HEK293 (cell line): ENCODE data around the gene SYPL2.

Source experiments
- CTCF ChIA-PET: fragments of 350-600 bp; formaldehyde crosslinking; extraction: SDS; loops from one replicate; lab custom pipeline; 2021; ENCODE audit warnings: antibody characterized with exemption; lab: Yijun Ruan, JAX
- POLR2A ChIA-PET: fragments of 300-600 bp; formaldehyde crosslinking; extraction: SDS; loops from one replicate; lab custom pipeline; 2020; ENCODE audit warnings: antibody characterized with exemption, inconsistent platforms; lab: Yijun Ruan, JAX
- H3K27ac ChIP-seq: fragments of 200-500 bp; sonication (Bioruptor generic); 2 replicates; pipeline ENCODE4 v1.5.1; 2014; ENCODE audit warnings: low read depth, low read length, control low read depth, inconsistent platforms; ENCODE audit errors: extremely low read depth
- H3K36me3 ChIP-seq, 2 experiments: fragments of 200-500 bp in 1 of 2; sonication (Bioruptor generic) in 1 of 2; 1 replicate in 1 of 2; 2 replicates in 1 of 2; pipeline ENCODE4 v1.5.1; 2014 to 2017; ENCODE audit warnings: inconsistent platforms in 2 of 2, low read length in 2 of 2; ENCODE audit not compliant: control insufficient read depth in 2 of 2, insufficient read depth in 1 of 2
- H3K4me1 ChIP-seq: fragments of 200-500 bp; sonication (Bioruptor generic); 2 replicates; pipeline ENCODE4 v1.5.1; 2014; ENCODE audit warnings: mild to moderate bottlenecking, low read length, inconsistent platforms; ENCODE audit not compliant: control insufficient read depth, insufficient read depth
- H3K4me3 ChIP-seq: 2 replicates; pipeline ENCODE4 v1.5.1; 2011; ENCODE audit warnings: low read depth, mild to moderate bottlenecking, control low read depth, low read length, moderate library complexity
- H3K9me3 ChIP-seq: fragments of 200-500 bp; sonication (Bioruptor generic); 2 replicates; pipeline ENCODE4 v1.5.1; 2014; ENCODE audit warnings: low read depth, low read length, inconsistent platforms; ENCODE audit not compliant: control insufficient read depth, insufficient read depth
- BCL11A ChIP-seq: fragments of 450-650 bp; formaldehyde crosslinking; IDR thresholded peaks from 2 replicates; pipeline ENCODE4 v1.5.1; 2016; ENCODE audit warnings: low read depth, missing biosample characterization, missing genetic modification characterization
- PBX3 ChIP-seq: sonication (generic); formaldehyde crosslinking; IDR thresholded peaks from 2 replicates; pipeline ENCODE4 v1.8.1; 2022; ENCODE audit warnings: mild to moderate bottlenecking, moderate library complexity, missing genetic modification reagents
- YY1 ChIP-seq: fragments of 450-650 bp; formaldehyde crosslinking; IDR thresholded peaks from 2 replicates; pipeline ENCODE4 v1.5.1; 2018; ENCODE audit warnings: missing biosample characterization, missing genetic modification characterization
- ZBTB48 ChIP-seq: fragments of 450-650 bp; formaldehyde crosslinking; IDR thresholded peaks from 2 replicates; pipeline ENCODE4 v1.5.1; 2016; ENCODE audit warnings: missing biosample characterization, missing genetic modification characterization
- ZFHX2 ChIP-seq: fragments of 450-650 bp; formaldehyde crosslinking; conservative IDR thresholded peaks from 2 replicates; pipeline ENCODE4 v1.5.1; 2016; ENCODE audit warnings: missing biosample characterization, missing genetic modification characterization
- ZNF133 ChIP-seq: fragments of 450-650 bp; formaldehyde crosslinking; IDR thresholded peaks from 2 replicates; pipeline ENCODE4 v1.5.1; 2016; ENCODE audit warnings: missing biosample characterization, missing genetic modification characterization
- ZNF157 ChIP-seq: fragments of 450-650 bp; formaldehyde crosslinking; IDR thresholded peaks from 2 replicates; pipeline ENCODE4 v1.5.1; 2016; ENCODE audit warnings: missing biosample characterization, missing genetic modification characterization
- ZNF175 ChIP-seq: fragments of 450-650 bp; formaldehyde crosslinking; IDR thresholded peaks from 2 replicates; pipeline ENCODE4 v1.5.1; 2016; ENCODE audit warnings: missing biosample characterization, missing genetic modification characterization
- ZNF24 ChIP-seq: fragments of 450-650 bp; formaldehyde crosslinking; IDR thresholded peaks from 2 replicates; pipeline ENCODE4 v1.5.1; 2016; ENCODE audit warnings: missing biosample characterization, missing genetic modification characterization
- ZNF266 ChIP-seq: fragments of 450-650 bp; formaldehyde crosslinking; IDR thresholded peaks from 2 replicates; pipeline ENCODE4 v1.5.1; 2016; ENCODE audit warnings: missing biosample characterization, missing genetic modification characterization, low read depth
- ZNF324 ChIP-seq: fragments of 450-650 bp; formaldehyde crosslinking; IDR thresholded peaks from 2 replicates; pipeline ENCODE4 v1.5.1; 2016; ENCODE audit warnings: missing biosample characterization, missing genetic modification characterization
- ZNF350 ChIP-seq: fragments of 450-650 bp; formaldehyde crosslinking; IDR thresholded peaks from 2 replicates; pipeline ENCODE4 v1.5.0; 2017; ENCODE audit warnings: missing biosample characterization, mild to moderate bottlenecking, missing genetic modification characterization
- ZNF366 ChIP-seq: fragments of 450-650 bp; formaldehyde crosslinking; conservative IDR thresholded peaks from 2 replicates; pipeline ENCODE4 v1.5.1; 2016; ENCODE audit warnings: missing biosample characterization, missing genetic modification characterization
- ZNF37A ChIP-seq: fragments of 450-650 bp; IDR thresholded peaks from 2 replicates; pipeline ENCODE4 v1.5.1; 2018; ENCODE audit warnings: missing biosample characterization, missing genetic modification characterization
- ZNF426 ChIP-seq: fragments of 450-650 bp; formaldehyde crosslinking; IDR thresholded peaks from 2 replicates; pipeline ENCODE4 v1.5.1; 2017; ENCODE audit warnings: missing biosample characterization, missing genetic modification characterization, mild to moderate bottlenecking, inconsistent platforms, moderate library complexity
- ZNF513 ChIP-seq: fragments of 450-650 bp; IDR thresholded peaks from 2 replicates; pipeline ENCODE4 v1.5.1; 2018; ENCODE audit warnings: missing biosample characterization, missing genetic modification characterization
- ZNF558 ChIP-seq: fragments of 450-650 bp; formaldehyde crosslinking; IDR thresholded peaks from 2 replicates; pipeline ENCODE4 v1.5.1; 2016; ENCODE audit warnings: missing biosample characterization, missing genetic modification characterization
- ZNF600 ChIP-seq: fragments of 450-650 bp; formaldehyde crosslinking; IDR thresholded peaks from 2 replicates; pipeline ENCODE4 v1.5.1; 2016; ENCODE audit warnings: missing biosample characterization, missing genetic modification characterization
- ZNF621 ChIP-seq: fragments of 450-650 bp; formaldehyde crosslinking; IDR thresholded peaks from 2 replicates; pipeline ENCODE4 v1.5.1; 2017; ENCODE audit warnings: missing biosample characterization, missing genetic modification characterization
- ZNF639 ChIP-seq: fragments of 450-650 bp; formaldehyde crosslinking; IDR thresholded peaks from 2 replicates; pipeline ENCODE4 v1.5.1; 2016; ENCODE audit warnings: missing biosample characterization, missing genetic modification characterization
- ZNF777 ChIP-seq: fragments of 450-650 bp; formaldehyde crosslinking; IDR thresholded peaks from 2 replicates; pipeline ENCODE4 v1.5.1; 2017; ENCODE audit warnings: missing biosample characterization, missing genetic modification characterization, borderline replicate concordance
- ZSCAN4 ChIP-seq: fragments of 450-650 bp; formaldehyde crosslinking; IDR thresholded peaks from 2 replicates; pipeline ENCODE4 v1.5.1; 2017; ENCODE audit warnings: missing biosample characterization, missing genetic modification characterization

The SYPL2 gene

GRCh38 chr1:109495738-109496137, 29.4 kb downstream of the SYPL2 start:
- TF ChIP-seq ZNF266 (tag by site-specific recombination) (no peak), ZNF175 (tag by site-specific recombination) (no peak), ZNF600 (no peak), ZNF350 (tag by site-specific recombination) (no peak), BCL11A (tag by site-specific recombination) (no peak), ZNF133 (tag by site-specific recombination) (no peak), ZNF324 (tag by site-specific recombination) (no peak), PBX3 (no peak), ZNF777 (tag by site-specific recombination) (no peak), YY1 (tag by site-specific recombination) (no peak), ZNF24 (no peak), ZBTB48 (tag by site-specific recombination) (no peak), ZSCAN4 (tag by site-specific recombination) (no peak)
- Histone ChIP-seq H3K4me1 (no peaks in the 10 kb centered on the region), H3K36me3 (peaks cover 0 to 60% of the 10 kb centered on the region in 2 experiments; a peak in 1 of 3 replicates), H3K4me3 (no peak overlapping the region), H3K27ac (no peak overlapping the region), H3K9me3 (no peaks in the 10 kb centered on the region)
- ChIA-PET POLR2A (interaction anchor here (0.9 to 2.9 kb wide), 3 partner anchors 12 to 53 kb away, joined by 3 to 11 read pairs (median 8); partner anchors contain the start of genes ATXN7L2 and GNAI3), CTCF (interaction anchor here (0.5 to 36.3 kb wide), 5 partner anchors 10 to 278 kb away, joined by 3 to 1152 read pairs (median 4); partner anchors contain the start of genes AMIGO1 and GPR61)

- Histone ChIP-seq H3K4me1 (no peaks in the 10 kb centered on the region), H3K4me3 (no peak overlapping the region)
- ChIA-PET CTCF (interaction anchor here (0.7 to 36.3 kb wide), 7 partner anchors 9 to 127 kb away, joined by 3 to 1152 read pairs (median 7); partner anchors contain the start of genes AMIGO1, ATXN7L2 and GPR61), POLR2A (interaction anchor here (0.9 to 1.3 kb wide), 4 partner anchors 12 to 51 kb away, joined by 3 to 5 read pairs (median 4); partner anchors contain the start of genes AMIGO1, ATXN7L2 and GNAI3)
- TF ChIP-seq ZNF558 (tag by site-specific recombination) (no peak), ZNF426 (tag by site-specific recombination) (no peak)
- TF ChIP-seq, all 188 proteins: peak for 0
- peaks cover 0 to 56% of the 10 kb centered on the region in 2 experiments; a peak in 1 of 3 replicates for H3K36me3 ChIP-seq
- H3K9me3 ChIP-seq, result no peaks in the 10 kb centered on the region
- no peak overlapping the region for H3K27ac ChIP-seq
Measured at GRCh38 chr1:109497449-109498160, 31.3 kb downstream of the SYPL2 start.

GRCh38 chr1:109498161-109498801, 31.9 kb downstream of the SYPL2 start:
- Histone ChIP-seq H3K36me3 (peaks cover 0 to 51% of the 10 kb centered on the region in 2 experiments; a peak in 1 of 3 replicates), H3K4me3 (no peak overlapping the region), H3K27ac (no peak overlapping the region), H3K9me3 (no peaks in the 10 kb centered on the region), H3K4me1 (no peaks in the 10 kb centered on the region)
- ChIA-PET POLR2A (interaction anchor here (0.7 to 1.1 kb wide), 2 partner anchors 50 to 284 kb away, joined by 3 read pairs; partner anchors contain the start of genes GNAI3 and SARS1), CTCF (interaction anchor here (0.7 to 36.3 kb wide), 11 partner anchors 10 to 651 kb away, joined by 3 to 1152 read pairs (median 4); partner anchors contain the start of genes AMIGO1 and GPR61)
- TF ChIP-seq ZNF37A (tag by site-specific recombination), result no peak
- TF ChIP-seq ZNF513 (tag by site-specific recombination), result no peak
- TF ChIP-seq ZNF366 (tag by site-specific recombination), result peak; percentile 57
- no peak for TF ChIP-seq ZNF639 (tag by site-specific recombination)
- TF ChIP-seq ZFHX2, result peak; percentile 97
- TF ChIP-seq ZNF621 (tag by site-specific recombination), result no peak
- TF ChIP-seq ZNF157 (tag by site-specific recombination), result no peak
